WI38 (cell line): Measurements from ENCODE around the gene GTPBP1.

Source experiments
- H3K4me3 ChIP-seq: 2 replicates; pipeline ENCODE4 v1.5.1; 2011; ENCODE audit warnings: low read depth, mild to moderate bottlenecking, control low read depth, low read length
- TF ChIP-seq, protein P1 (sequence below): IDR thresholded peaks from 2 replicates; pipeline ENCODE4 v1.5.1; 2012; ENCODE audit warnings: low read depth, mild to moderate bottlenecking, control low read depth, low read length

GTPBP1 gene

DNA sequence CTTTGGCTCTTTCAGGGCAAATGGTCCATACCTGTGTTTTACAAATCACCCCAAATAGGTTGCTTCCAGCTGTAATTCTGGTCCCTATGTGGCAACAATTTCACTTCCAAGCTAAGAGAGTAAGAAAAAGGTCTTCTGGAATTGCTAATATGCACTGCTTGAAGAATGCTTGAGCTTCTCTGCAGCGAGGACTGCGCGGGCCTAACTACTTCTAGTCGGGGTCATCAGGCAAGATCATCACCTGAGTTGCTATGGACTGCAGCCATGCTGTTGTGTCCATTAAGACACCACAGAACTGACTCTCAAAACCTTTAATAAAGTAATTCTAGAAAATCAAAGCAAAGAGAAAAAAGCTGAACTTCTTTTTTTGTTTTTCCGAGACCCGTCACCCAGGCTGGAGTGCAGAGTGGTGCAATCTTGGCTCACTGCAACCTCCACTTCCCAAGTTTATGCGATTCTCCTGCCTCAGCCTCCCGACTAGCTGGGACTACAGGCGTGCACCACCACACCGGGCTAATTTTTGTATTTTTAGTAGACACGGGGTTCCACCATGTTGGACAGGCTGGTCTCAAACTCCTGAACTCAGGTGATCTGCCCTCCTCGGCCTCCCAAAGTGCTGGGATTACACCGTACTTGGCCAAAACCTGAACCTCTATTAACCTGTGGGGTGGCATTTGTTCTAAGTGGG lies 7.2 kb upstream of the GTPBP1 start:
- TF ChIP-seq, protein P1, sequence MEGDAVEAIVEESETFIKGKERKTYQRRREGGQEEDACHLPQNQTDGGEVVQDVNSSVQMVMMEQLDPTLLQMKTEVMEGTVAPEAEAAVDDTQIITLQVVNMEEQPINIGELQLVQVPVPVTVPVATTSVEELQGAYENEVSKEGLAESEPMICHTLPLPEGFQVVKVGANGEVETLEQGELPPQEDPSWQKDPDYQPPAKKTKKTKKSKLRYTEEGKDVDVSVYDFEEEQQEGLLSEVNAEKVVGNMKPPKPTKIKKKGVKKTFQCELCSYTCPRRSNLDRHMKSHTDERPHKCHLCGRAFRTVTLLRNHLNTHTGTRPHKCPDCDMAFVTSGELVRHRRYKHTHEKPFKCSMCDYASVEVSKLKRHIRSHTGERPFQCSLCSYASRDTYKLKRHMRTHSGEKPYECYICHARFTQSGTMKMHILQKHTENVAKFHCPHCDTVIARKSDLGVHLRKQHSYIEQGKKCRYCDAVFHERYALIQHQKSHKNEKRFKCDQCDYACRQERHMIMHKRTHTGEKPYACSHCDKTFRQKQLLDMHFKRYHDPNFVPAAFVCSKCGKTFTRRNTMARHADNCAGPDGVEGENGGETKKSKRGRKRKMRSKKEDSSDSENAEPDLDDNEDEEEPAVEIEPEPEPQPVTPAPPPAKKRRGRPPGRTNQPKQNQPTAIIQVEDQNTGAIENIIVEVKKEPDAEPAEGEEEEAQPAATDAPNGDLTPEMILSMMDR, result no peak
- H3K4me3 ChIP-seq, result peak overlapping the region; percentile 86

DNA sequence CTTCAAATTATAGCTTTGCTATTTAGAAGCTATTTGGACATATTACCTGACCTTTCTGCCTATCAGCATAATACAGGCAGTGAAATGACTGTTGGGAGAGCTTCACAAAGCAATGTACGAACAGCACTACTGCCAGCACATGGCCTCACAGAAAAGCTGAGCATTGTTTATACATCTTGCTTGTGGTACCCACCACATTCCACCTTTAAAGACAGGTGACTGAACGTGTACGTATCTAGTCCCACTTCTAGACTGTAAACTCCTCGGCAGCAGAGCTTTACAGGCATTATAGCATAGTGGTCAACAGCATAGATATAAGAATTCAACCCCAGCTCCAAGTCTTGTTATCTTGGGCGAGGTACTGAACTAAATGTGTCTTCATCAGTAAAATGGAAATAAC lies 6.6 kb upstream of the GTPBP1 start:
- H3K4me3 ChIP-seq, result peak overlapping the region; percentile 86
- TF ChIP-seq, protein P1, result no peak

DNA sequence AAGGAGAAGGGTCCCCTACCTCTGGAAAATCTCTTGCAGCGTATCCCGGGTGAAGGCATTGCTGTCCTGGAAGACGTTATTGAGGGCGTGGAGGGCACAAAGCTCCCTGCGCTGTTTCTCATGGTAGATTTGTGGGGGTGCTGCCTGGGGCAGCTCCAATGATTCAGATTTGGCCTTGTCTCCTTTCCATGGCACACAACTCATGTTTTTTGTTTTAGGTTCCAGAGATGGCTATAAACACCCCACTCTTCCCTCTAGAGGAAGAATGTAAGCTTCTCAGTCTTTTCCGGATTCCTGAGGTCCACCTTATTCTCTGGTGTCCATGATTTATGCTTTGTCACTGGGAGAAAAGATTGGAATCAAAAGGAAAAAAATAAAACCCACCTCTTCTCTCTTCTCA lies 6.0 kb upstream of the GTPBP1 start:
- H3K4me3 ChIP-seq, result peak overlapping the region; percentile 86
- TF ChIP-seq, protein P1, result no peak

DNA sequence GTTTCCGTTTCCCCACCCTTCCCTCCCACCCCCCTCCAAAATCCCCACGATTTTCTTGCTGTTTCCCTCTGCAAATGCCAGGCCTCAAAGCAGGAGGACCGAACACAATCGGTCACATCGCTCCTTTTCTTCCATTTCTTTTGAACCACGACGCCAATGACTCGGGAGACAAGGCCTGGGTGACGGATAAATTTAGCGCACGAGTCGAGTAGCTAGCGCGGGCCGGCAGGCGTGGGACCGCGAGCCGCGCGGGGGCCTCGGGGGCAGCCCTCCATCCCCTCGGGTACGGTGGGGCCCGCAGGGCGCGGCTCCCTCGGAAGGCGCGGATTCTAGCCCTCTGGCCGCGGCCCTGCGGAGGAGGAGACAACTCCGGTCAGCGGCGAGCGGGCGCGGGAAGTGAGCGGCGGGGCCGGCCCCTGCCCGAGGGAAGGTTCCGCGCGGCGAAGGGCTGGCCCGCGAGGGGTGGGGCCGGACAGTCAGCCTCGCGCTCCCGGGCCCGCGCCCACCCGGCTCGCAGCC lies 5.4 kb upstream of the GTPBP1 start:
- TF ChIP-seq, protein P1, result no peak

DNA sequence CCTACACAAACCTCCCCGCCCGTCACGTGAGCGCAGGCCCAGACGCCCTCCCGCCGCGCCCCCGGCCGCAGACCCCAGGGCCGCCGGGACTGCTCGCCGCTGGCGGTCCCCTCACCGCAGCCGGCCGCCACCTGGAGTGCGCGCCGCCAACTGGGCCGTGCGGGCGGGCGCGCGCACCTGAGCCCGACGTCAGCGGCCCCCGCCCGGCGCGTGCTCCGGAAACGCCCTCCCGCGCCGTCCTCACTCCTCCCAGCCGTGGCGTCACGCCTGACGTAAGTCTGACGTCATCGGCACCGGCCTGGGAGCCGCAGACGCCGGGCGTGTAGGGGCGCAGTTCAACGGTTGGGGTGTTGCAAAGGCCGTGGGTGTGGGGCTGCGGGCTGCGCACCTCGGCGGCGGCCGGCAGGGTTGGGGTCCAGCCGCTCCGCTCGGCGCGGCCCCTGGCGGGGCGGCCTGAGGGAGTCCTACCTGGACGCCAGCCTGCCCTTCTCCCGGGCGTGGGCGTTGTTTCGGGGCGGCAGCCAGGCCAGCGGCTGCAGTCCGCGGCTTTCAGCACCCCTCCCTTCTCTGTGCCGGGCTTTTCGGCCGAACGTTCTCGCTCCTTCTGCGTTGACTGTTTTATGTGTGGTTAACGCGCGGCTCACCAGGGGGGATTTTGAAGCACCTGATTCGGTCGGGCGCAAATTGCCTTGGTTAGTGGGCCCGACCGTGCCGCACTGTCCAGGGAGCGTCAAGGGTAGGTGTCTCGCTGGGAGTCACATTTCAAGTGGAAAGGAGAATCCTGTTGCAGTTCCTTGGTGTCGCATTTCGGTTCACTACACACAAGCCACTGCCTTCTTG lies 4.7 kb upstream of the GTPBP1 start, which contains the start of gene JOSD1:
JOSD1 (minus strand) TSS at position 155 of the 840 bp plus-strand sequence. CDS start 956 bp downstream, outside the sequence.
- peak within 1 kb of the TSS; percentile 86 for H3K4me3 ChIP-seq
- TF ChIP-seq, protein P1, result no peak

More for the DNA sequence above, 5.4 kb upstream of the GTPBP1 start:
- peak overlapping the region; percentile 86 for H3K4me3 ChIP-seq

DNA sequence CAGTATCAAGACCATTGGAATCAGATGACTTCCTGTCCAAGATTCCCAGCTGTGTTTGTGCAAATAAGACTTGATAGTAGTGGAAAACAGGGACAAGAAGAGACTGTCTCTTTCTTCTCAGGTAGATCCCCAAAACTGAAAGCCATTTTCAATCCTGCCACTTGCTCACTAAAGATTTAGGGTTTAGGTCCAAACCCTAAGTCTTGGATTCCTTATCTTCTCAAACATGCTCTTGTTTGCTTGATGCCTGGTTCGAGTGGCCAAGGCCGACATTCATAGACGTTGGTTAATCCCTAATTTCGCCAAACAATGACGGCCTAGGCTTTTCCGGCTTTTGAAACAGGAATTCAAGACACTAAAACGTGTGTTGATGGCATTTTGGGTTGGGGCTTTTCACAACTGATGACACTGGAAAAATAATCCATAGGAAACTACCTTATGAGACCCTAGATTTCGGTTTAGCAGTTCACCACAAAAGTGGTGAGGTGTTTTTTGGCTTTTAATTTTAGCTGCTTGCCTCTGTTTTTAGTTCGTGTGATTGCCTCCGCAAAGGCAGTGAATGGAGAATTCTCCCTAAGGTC lies 1.0 kb upstream of the GTPBP1 start:
- H3K4me3 ChIP-seq, result peak overlapping the region; percentile 55

More for the DNA sequence above, 1.0 kb upstream of the GTPBP1 start:
- TF ChIP-seq, protein P1, result no peak
